CD4-positive, alpha-beta T cell treated with Interleukin-15 for 1 hour (primary cell): Measurements from ENCODE around the gene SH3BP1.
"Not testable (repeated sequence)": the region's sequence is repeated elsewhere in the genome, so short reads cannot be mapped to it uniquely, and the experiment has no call there.

Source experiments
- DNase-seq: peaks from one replicate; pipeline ENCODE4 v3.0.0-alpha.2; 2020

SH3BP1 gene, protein sequence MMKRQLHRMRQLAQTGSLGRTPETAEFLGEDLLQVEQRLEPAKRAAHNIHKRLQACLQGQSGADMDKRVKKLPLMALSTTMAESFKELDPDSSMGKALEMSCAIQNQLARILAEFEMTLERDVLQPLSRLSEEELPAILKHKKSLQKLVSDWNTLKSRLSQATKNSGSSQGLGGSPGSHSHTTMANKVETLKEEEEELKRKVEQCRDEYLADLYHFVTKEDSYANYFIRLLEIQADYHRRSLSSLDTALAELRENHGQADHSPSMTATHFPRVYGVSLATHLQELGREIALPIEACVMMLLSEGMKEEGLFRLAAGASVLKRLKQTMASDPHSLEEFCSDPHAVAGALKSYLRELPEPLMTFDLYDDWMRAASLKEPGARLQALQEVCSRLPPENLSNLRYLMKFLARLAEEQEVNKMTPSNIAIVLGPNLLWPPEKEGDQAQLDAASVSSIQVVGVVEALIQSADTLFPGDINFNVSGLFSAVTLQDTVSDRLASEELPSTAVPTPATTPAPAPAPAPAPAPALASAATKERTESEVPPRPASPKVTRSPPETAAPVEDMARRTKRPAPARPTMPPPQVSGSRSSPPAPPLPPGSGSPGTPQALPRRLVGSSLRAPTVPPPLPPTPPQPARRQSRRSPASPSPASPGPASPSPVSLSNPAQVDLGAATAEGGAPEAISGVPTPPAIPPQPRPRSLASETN

DNA sequence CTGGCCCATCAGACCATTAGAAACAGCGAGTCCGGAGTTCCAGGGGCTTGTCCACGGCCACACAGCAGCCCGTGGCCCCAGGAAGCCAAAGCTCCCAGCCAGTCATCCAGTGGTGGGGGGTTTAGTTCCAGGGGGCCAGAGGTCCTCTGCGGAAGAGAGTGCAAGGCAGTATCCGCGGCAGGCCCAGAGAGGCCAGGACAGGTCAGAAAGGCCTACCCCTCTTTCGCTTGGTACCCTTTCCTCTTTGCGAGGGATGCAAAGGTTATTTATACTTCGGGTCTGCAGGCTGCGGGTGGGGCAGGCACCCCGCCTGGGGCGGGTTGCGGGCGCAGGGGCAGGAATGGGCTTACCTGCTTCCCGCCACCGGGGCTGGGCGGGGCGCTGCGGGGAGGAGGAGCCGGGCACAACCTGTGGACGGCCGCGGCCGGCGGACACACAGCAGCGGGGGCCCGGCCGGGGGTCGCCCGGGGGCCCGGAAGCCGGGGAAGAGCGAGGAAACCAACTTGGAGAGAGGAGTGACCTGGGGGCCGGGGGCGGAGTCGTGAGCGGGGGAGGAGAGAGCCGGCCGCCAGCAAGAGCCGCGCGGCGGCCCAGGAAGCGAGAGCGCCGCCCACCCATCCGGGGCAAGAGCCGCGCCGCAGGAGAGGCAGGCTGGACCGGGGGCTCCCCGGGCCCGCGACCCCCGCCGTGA, at the start of gene SH3BP1:
TSS of gene SH3BP1 (plus strand) at position 600 of the 691 bp plus-strand sequence. CDS start 119 bp downstream, outside the sequence.
- peak; percentile 46 for DNase-seq

DNA sequence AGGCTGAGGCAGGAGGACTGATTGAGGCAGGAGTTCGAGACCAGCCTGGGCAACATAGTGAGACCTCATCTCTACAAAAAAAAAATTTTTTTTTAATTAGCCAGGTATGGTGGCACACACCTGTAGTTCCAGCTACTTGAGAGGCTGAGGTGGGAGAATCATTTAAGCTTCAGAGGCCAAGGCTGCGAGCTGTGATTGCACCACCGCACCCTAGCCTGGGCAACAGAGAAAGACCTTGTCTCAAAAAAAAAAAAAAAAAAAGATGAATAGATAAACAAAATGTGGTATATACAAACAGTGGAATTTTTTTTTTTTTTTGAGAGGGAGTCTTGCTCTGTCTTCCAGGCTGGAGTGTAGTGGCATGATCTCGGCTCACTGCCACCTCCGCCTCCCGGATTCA, 48.4 kb upstream of the SH3BP1 start:
- not testable (repeated sequence) for DNase-seq

DNA sequence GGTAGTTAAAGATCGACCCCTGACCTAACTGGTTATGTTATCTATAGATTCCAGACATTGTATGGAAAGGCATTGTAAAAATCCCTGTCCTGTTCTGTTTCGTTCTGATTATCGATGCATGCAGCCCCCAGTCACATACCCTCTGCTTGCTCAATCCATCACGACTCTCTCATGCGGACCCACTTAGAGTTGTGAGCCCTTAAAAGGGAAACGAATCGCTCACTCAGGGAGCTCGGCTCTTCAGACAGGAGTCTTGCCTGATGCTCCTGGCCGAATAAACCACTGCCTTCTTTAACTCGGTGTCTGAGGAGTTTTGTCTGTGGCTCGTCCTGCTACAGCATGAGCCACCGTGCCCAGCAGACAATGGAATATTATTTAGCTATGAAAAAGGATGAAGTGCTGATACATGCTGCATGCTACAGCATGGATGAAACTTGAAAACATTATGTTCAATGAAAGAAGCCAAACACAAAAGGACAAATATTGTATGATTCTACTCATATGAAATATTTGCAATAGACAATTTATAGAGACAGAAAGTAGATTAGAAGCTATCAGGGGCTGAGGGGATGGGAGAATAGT, 47.6 kb upstream of the SH3BP1 start:
- no peak for DNase-seq

DNA sequence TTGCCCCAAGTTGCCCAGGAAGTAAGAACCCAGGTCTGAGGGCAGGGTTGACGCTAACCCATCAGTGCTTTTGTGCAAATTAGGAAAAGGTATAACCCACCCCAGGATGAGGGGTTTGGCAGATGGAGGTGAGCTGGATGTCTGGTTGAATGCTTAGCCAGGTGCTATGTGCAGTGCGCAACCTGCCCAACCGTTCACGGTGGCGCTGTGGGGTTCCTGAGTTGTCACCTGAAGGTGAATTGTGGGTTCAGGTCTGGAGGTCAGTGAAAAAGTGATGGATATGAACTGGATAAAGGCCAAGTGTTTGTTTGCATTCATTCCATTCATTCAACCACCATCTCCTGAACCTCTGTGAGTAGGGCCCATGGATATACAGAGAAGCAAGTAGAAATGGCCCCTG, 45.2 kb upstream of the SH3BP1 start:
- DNase-seq, result no peak

DNA sequence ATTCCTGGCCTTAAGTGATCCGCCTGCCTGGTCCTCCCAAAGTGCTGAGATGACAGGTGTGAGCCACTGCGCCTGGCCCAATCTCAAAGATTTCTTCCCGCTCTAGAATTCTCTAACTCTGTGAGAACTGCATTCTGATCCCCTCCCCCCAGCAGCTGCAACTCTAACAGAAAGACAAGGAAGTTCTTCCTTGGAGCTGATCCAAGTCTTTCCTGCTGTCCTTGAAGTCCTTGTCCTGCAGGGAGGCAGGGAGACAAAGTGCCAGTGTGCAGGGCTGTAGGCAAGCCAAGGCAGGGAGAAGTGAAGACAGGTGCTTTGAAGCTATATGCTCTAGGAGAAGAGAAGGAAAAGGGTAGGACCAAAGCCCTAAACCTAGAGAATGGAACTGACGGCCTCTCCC, 40.3 kb upstream of the SH3BP1 start:
- no peak for DNase-seq

DNA sequence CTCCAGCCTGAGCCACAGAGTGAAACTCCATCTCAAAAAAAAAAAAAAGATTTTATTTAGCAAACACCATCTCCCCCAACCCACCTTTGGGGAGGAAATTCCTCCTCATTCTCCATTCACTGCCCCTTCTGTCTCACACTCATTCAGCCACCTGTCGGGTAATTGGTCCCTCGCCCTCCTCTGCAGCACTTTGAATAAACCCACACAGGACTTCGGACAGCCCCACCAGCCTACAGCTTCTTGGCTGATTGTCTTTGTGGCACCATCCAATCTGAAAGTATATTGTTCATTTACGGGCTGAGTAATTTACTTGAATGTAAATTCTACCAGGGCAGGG, 38.3 kb upstream of the SH3BP1 start:
- no peak for DNase-seq

DNA sequence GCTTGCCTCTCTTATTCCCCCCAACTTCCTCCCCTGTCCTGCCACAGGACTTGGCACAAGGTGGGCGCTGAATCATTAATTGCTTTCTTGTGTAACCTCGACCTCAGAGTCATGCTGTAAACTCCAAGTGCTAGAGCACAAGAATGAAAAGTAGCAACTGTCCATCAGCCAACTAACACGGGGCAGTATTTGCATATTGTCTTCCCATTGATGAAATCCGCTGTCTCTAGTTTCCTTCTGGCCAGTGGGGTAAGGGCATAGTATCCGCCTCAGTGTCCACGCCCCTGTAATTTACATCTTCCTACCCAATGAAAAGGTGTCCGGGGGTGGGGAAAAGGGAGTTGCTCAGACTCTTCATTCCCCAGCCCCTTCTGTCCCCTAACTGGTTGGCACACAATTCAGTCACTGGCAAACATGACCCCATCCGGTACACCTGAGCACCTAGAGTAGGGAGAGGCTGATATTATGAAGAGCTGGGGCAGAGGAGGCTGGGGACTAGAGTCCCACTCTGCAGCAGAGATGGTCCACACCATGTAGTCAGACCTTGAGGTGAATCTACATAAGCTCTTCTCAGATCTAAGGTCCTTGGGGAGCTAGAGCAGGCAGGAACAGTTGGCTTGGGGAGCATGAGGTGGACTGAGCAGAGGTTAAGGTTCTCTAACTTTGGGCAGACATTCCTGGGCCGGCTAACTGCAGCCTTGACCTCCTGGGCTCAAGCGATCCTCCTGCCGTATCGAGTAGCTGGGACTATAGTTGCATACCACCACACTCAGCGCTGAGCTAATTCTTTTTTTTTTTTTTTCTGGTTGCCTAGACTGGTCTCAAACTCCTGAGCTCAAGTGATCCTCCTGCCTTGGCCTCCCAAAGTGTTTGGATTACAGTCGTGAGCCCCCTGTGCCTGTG, 37.7 kb upstream of the SH3BP1 start:
- no peak for DNase-seq

DNA sequence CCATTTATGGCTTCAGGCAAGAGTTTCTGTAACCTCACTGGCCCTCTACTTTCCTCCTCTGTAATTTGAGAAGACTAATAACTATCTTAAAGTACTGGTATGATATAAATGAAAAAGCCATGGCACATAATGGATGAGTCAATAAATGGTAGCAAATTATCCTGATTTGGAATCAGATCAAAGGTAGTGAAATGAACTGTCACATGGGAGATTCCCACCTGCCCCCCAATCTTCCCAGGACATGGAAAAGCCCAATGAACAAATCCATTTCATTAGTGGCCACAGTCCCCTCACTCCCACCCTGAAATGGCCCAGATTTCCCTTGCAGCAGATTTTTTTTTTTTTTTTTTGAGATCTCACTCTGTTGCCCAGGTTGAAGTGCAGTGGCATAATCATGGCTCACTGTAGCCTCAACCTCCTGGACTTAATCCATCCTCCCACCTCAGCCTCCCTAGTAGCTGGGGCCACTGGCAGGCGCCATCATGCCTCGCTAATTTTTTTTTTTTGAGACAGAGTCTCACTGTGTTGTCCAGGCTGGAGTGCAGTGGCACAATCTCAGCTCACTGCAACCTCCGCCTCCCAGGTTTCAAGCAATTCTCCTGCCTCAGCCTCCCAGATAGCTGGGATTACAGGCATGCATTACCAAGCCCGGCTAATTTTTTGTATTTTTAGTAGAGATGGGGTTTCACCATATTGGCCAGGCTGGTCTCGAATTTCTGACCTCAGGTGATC, 36.8 kb upstream of the SH3BP1 start:
- not testable (repeated sequence) for DNase-seq

DNA sequence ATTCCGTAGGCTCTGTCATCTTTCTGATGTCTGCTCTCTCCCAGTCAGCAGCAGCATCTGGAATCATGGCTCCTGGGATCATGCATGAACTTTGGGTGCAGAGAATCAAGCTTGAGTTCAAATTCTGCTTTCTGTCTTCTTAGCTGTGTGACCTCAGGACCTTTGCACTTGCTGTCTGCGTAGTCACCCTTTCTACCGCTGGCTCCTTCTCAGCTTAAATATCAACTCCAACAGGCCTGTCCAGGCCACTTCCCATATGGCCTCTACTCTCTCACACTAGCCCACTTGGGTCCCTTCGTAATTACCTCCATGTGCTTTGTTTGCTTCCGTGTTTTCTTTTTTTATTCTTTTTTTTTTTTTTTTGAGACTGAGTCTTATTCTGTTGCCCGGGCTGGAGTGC, 35.4 kb upstream of the SH3BP1 start:
- DNase-seq, result no peak

DNA sequence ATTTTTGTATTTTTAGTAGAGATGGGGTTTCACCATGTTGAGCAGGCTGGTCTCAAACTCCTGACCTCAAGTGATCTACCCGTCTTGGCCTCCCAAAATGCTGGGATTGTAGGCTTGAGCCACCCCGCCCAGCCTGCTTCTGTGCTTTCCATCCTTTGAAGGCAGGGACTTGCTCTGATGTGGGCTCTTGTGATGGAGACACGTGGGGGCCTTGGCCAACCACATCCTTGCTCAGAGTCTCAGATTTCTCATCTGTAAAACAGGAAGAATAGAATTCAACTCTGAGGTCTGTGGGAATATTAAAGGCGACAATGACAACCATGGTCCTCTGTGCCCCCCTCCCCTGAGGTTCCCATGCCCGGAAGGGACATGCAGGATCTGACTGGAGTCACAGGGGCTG, 34.6 kb upstream of the SH3BP1 start:
- DNase-seq, result peak; percentile 47

DNA sequence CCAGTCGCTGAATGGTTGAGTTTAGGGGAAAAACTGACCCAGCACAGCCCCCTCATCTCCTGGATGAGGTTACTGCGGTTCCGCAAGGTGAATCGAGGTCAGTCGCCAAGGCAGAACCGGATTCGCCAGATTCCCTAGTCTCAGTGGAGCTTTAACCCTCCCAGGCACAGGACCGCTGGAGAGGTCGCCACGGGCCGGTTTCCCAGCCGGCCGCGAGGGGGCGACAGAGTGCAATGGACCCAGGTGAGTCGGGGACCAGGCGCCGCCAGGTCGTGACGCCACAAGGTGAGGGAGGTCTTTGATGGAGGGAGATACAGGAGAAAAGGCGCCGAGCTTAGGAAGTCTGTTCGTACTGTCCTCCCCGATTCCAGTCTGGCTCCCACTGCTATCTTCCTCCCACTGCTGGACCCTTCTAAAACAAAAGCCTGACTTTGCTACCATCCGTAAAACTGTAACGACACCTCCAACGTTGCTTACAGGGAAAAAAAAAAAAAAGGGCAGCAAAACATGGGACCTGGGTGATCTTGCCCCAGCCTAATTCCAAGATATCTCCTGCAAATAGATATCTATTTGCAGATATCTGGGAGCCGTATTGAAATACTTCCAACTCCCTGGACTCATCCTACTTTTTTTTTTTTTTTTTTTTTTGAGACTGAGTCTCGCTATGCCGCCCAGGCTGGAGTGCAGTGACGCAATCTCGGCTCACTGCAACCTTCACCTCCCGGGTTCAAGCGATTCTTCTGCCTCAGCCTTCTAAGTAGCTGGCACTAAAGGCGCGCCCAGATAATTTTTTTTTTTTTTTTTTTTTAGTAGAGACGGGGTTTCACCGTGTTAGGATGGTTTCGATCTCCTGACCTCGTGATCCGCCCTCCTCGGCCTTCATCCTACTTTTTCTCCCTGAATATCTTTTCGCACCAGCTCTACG, 32.2 kb upstream of the SH3BP1 start:
- DNase-seq, result peak; percentile 88

DNA sequence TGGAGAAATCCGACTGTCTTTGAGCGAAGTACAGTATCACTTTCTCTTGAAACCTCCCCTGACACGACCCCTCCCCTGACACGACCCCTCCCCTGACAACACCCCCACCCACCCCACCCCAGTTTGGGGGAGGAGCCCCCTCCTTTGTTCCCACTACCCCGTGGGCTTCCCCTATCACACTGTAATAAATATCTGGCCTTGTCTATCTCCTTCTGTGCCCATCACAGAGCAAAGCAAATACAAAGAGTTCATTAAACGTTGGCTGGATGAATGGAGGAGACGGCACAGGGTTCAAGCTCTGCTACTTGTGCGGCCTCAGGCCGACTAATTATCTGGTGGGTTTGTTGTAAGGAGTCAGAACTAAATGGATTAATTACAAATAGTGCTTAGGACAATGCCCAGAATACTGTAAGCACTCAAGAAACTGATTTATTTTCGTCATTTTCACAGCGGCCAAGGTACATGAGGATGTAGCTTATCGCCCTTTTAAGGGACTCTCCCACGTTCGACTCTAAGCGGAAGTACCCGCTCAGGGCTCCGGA, 31.5 kb upstream of the SH3BP1 start:
- DNase-seq, result no peak

DNA sequence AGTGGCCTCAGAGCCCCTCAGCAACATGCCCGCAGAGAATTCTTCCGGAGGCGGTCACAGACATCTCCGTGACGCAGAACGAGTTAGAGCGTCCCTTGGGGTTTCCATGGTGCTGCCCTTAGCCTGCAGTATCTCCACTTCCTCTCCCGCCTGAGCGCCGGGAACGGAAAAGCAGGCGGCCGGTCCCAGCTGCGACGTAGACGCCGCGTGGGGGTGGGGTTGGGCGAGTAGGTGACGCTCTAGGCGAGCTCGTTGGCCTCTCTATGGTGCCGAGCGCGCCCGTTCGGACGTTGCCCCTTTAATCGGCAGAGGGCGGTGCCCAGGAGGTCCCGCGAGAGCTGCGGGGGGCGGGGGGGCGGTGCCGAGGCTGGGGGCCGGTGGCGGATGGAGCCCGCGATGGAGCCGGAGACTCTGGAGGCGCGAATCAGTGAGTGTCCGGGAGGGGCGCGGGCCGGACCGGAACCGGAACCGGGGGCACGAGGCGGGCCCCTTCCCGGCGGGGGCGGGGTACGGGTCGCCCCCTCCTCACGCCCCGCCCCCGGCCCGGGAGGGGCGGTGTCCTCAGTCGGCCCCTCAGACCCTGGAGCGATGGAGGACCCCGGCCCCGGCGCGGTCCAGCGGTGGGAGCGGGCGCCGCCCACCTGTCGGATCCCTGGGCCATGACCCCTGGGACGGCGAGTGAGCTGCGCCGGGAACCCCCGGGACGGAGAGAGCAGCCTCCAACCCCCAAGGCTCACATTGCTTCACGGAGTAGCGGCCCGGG, 30.8 kb upstream of the SH3BP1 start, which contains the start of gene GGA1:
TSS of gene GGA1 (plus strand) at position 358 of the 763 bp plus-strand sequence. CDS start at position 385, 27 bp downstream.
- peak; percentile 99 for DNase-seq

DNA sequence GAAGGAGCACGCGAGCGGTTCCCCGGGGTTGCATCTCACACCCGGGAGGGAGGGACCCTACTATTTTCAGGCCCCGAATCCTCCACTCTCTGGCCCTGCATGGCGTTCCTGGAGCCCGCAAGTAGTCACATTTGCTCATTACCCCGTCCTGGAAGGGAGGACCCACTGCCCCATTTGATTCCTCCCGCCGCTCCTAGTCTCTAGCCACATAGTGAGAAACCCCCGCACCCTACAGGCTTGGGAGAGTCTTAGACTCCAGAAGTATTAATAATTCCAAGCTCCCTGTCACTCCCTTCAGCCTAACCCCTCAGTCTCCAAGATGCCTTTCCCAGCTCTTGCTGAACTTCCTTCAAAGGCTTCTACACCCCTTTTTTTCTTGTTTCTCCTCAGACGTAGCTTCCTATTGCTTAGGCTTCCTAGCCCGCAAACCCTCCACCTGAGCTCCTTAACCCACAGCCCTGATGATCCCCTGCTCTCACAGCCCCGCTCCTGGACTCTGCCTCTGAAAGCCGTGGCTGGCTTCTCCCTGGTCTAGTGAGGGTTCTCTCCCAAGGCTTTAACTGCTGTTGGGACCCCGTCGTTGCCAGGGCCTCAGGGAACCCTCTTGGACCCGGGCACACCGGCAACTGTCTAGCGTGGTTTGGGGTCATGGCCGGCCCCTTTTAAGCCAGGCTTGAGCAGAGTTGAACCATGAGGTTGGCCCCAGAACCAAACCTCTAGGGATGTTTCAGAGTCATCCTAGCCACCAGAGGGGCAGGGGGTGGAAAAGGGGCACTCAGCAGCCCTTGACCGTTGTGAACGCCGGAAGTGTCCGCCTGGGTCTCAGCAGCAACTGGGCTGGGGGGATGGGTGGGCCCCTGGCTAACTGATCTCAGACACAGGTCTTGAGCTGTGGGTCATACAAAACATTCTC, 30.0 kb upstream of the SH3BP1 start:
- DNase-seq, result no peak

DNA sequence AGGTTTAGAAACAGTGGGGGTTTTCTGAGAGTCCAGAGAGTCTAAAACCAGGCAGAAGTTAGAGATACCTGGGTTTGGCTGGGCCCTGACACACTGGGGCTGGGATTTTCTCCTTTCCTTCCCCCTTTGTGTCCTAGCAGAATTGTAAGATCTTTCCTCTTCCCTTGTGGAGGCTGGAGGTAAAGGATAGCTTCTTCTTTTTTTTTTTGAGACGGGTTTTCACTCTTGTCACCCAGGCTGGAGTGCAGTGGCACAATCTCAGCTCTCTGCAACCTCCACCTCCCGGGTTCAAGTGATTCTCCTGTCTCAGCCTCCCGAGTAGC, 29.4 kb upstream of the SH3BP1 start:
- DNase-seq, result not testable (repeated sequence)

DNA sequence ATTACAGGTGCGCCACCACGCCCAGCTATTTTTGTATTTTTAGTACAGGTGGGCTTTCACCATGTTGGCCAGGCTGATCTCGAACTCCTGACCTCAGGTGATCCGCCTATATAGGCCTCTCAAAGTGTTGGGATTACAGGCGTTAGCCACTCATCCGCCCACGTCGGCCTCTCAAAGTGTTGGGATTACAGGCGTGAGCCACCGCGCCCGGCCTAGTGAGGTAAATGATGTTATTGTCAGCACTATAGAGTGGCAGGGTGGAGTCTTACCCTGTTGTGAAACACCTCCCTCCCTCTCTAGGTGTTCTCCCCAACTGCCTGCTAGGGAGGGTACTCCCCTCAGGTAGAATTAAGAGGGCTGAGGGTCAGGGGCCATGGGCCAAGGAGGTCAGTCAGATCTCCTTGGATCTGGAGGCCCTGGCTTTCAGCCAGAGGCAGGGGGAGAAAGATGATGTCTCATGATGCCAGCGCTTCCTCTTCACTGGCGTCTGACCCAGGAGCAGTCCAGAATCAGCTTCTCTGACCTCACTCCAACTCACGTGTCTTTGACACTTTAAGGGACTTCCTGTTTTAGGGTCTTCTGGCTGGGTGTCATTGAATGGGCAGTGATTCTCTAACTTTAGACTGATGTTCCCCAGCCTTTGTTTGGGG, 28.9 kb upstream of the SH3BP1 start:
- peak; percentile 76 for DNase-seq

DNA sequence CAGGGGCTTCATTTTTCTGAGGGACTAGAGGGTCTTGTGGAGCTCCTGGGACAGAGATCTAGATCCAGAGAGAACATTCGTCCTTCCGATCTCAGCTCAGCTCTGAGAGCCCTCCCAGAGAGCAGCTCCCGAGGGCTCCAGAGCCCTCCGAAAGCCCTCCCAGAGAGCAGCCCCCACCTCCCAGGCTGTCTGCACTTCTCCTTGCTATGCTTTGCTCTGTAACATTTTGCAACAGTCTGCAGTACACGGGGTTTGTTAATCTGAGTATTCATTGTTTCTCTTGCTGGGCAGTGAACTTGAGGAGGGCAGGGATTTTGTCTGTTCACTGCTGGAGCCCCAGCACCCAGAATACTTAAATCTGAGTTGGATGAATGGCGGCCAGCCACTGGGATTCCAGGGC, 28.3 kb upstream of the SH3BP1 start:
- DNase-seq, result no peak
